ENCODE measurements around the gene VIPR1.
A peak's percentile ranks its signal among the peaks of the same experiment; 100 is the strongest.

Gene VIPR1, protein sequence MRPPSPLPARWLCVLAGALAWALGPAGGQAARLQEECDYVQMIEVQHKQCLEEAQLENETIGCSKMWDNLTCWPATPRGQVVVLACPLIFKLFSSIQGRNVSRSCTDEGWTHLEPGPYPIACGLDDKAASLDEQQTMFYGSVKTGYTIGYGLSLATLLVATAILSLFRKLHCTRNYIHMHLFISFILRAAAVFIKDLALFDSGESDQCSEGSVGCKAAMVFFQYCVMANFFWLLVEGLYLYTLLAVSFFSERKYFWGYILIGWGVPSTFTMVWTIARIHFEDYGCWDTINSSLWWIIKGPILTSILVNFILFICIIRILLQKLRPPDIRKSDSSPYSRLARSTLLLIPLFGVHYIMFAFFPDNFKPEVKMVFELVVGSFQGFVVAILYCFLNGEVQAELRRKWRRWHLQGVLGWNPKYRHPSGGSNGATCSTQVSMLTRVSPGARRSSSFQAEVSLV

DNA sequence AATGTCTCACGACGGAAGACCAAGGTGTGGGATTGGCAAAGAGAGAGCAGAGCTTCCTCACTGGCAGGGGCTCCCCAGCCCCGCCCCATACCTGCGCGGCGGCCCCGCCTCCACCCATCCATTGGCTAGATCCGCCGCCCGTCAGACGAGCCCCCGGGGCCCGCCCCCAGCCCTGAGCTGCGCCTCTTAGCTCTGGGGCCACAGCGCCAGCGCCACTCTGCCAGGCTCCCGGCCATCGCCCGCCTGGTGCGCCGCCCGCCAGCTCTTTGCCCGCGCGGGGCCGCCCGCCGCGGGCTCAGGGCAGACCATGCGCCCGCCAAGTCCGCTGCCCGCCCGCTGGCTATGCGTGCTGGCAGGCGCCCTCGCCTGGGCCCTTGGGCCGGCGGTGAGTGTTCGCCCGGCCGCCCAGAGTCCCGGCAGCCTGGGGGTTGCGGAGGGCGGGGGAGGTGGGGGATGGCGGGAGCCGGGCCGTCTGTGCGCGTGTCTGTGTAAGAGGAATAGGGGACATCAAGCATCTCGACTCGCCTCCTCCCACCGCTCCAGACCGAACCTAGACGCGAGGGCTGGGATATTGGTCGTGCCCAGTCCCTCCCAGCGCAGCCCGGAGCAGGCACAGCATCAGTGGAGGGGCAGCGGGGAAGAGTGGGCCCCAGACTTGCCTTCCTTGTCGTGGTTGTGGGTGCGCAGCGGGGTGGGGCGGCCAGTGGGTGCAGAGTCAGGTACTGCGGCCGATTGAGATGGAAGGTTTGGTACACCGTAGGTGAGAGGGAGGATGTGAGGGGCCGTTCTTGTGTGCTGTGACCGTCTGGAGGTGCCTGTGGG is at the start of gene VIPR1:
VIPR1 (plus strand) TSS at position 215 of the 822 bp plus-strand sequence; CDS start at position 308, 93 bp downstream.
- DNase-seq, result peak; percentile 42

GRCh38 chr3:42456211-42456610 is 46.2 kb upstream of the VIPR1 start:
- no peak for DNase-seq

GRCh38 chr3:42459151-42459550 is 43.3 kb upstream of the VIPR1 start:
- DNase-seq, result no peak

DNA sequence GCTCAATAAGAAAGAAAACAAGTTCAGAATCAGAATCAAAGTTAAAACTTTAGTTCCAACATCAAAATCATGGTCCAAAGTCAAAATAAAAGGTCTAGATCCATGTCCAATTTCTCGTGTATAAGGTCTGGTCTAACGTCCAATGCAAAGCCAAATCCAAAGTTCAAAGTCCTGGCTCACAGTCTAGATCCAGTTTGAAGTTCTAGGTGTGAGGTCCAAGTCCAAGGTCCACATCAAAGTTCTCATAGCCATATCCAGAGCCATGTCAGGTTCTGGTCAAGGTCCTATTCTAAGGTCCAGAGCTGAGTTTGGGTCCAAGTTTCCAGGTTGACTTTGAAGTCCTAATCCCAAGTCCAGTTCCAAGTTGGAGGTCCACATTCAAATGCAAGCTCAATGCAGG is 40.7 kb upstream of the VIPR1 start:
- no peak for DNase-seq

GRCh38 chr3:42463093-42463492 is 39.4 kb upstream of the VIPR1 start:
- DNase-seq, result no peak

DNA sequence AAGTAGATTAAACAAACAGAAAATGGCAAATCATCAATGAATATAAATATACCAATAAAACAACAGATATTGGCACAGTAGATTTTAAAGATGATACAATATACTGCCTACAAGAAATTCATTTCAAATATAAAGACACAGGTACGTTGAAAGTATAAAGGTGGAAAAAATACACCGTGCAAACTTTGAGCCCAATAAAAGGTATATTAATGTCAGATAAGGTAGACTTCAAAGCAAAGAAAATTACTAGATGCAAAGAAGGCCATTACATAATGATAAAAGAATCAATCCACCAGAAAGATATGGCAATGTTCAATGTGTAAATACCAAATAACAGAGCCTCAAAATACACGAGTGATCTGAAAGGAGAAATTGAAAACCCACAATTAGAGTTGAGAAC is 34.3 kb upstream of the VIPR1 start:
- DNase-seq, result no peak

GRCh38 chr3:42472555-42472954 is 29.9 kb upstream of the VIPR1 start:
- no peak for DNase-seq

DNA sequence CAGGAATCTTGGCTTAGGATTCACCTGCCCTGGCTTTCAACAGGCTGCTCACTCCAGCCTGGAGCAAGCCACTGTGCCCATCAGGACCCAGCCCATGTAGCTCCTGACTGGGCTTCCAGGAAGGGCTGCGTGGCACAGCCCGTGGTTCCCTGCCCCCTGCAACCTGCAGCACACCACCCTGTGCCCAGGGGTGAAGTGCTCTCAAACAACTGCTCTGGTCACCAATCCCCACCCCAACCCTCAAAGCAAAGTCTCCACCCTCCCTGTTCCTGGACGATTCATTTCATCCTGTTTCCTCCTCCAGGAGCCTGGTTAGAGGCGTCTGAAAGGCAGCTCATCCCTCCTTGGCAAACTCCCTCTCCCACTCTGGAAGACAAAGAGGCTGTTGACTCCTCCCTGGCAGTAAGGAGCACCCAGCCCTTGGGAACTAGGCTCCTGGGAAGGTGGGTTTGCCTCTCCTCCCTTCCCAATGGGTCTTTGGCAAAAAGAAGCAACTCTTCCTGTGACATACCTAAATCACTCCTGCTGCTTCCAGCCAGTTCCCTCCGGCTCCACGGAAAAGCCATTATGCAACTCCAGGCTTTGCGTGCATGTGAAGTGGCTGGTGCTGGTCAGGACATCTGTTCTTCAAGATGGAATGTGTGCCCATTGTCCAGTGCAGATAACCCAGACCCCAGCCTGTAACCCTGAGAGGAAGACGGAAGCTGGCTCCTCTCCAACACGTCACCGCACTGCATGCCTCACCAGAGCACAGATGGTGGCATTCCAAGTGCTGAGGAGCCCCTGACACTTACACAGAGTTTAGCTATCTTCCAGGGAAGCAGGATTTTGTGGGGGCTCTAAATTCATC is 29.1 kb upstream of the VIPR1 start:
- no peak for DNase-seq

DNA sequence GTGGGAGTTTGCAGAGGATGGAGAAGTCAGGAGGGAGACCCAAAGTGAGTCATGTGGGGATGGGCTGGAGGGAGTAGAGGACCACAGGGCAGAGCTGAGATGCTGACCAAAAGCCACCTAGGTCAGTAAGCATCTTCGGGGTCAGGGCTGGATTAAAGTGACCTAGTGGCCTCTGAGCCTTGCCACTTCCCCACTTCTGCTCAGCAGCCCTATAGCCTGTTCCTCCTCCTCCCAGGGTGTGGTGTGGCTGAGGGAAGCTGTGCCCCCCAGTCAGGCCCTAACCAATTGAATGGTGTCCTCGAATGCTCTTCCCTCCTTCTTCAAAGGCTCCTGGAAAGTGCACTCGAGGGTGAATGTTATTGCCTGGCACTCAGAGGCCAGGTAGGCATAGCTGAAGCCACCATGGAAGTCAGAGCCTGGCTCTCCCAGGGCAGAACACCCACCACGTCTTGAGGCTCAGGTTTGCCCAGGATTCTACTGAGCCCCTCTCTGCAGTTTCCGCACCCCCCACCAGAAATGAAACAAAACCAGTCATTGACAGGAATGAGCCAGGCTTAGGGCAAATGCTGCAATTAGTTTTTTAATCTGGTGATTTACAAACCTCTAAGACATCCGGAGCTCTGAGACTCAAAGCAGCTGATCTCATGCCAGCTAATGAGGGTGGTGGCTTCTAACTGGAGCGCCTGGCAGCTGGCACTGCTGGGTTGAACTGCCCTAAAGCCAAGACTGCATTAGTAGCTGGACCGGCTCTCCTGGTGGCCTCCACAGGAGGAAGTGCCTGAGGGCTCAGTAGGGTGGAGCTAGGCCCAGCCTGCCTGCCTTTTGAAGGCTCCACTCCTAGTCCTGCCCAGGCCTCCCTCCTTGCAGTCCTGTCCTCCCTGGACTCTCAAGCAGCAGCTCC is 26.0 kb upstream of the VIPR1 start:
- DNase-seq, result peak; percentile 30

DNA sequence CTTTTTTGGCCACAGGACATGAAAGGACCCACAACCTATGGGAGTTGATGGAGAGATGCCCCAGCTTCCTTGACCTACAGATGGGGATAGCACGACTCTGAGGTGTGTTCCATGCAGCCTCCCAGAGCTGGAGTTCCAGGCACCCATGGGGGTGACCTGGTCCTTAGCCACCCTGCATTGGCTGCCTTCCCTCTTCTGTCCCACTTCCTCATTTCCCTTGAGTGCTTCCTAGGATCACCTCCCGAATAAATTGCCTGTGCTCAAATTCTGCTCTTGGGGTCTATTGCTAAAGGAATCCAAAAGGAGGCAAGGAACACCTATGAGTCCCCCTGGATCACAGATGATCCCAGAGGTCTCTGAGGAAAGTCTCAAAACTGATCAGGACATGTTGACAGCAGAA is 24.7 kb upstream of the VIPR1 start:
- no peak for DNase-seq

GRCh38 chr3:42478830-42479229 is 23.6 kb upstream of the VIPR1 start:
- DNase-seq, result no peak

DNA sequence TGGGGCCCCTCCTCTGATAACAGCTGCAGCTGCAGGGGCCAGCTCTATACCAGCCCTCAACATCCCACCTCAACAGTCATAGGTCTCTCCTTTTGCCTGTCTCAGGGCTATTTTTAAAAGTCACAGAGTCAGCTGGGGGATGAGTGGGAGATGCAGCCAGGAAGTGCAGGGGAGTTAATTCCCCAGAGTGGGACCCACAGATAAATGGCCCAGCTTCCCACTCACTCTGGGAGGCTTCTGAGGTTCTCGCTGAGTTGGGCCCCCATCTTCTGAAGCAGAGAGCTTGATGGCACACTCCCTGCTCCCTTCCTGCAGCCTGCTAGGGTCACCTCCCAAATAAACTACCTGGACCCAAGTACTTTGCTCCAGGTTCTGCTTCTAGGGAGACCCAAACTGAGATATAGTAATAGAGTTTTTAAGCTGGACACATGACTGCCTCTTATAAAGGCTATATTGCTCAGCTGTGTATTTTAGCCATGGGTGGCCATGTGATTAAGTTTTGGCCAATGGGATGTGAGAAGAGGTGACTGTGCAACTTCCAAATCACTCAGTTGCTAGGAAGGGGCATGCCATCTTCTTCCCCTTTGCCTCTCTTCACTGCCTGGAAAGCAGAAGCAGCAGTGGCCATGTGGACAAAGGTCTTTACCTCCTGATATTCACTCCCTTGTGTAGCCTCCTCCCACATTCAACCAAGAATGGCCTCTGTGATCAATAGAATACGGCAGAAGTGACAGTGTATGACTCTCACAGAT is 15.5 kb upstream of the VIPR1 start:
- DNase-seq, result no peak

DNA sequence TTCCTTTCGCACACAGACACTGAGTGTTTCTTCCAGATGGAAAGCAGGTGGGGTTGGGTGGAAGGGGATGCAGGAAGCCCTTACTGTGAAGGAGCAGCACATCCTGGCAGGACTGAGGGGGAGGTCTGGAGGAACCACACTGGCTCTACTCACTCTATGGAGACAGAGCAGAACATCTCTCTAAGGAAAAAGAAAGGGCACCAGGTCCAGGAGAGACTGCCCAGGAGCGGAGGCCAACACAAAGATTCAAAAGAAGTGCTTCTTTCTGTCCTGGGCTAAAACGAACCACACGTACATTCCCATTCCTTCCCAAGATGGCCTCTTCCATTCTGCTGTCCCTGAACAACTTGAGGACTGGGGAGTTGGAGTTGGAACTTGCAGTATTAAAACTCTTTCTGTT is 13.8 kb upstream of the VIPR1 start:
- DNase-seq, result no peak

GRCh38 chr3:42489116-42489936 is 13.1 kb upstream of the VIPR1 start:
- no peak for DNase-seq

DNA sequence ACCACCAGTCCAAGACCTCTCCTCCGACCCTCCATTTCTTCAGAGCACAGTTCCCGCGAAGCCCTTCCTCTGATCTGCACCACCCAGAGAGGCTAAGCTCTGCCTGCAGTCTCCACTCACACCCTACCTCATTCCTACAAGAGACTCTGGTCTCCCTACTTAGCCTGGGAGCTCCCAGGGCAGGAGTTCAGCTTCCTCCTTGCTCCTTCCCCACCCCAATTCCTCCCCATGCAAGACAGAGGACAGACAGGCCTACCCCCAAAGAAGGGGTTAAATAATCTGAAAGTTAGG is 12.6 kb upstream of the VIPR1 start:
- DNase-seq, result no peak

DNA sequence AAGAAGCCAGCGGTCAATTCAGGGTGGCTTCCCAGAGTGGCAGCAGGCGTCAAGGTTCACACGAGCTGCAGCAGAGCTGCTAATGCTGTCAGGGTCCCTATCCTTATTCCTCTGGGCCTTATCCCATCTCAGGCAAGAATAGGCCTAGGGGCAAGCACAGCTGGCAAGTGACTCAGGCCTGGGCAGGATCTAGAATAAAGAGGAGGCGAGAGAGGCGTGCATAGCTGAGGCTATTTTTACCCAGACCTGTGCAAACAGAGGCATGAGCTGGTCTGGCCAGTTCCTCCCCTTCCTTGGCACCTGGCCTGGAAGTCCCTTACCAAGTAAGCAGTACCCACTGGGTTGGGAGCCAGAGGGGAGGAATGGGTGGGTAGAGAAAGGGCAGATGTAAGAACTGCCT is 12.2 kb upstream of the VIPR1 start:
- DNase-seq, result no peak

GRCh38 chr3:42491881-42492507 is 10.4 kb upstream of the VIPR1 start:
- DNase-seq, result no peak

DNA sequence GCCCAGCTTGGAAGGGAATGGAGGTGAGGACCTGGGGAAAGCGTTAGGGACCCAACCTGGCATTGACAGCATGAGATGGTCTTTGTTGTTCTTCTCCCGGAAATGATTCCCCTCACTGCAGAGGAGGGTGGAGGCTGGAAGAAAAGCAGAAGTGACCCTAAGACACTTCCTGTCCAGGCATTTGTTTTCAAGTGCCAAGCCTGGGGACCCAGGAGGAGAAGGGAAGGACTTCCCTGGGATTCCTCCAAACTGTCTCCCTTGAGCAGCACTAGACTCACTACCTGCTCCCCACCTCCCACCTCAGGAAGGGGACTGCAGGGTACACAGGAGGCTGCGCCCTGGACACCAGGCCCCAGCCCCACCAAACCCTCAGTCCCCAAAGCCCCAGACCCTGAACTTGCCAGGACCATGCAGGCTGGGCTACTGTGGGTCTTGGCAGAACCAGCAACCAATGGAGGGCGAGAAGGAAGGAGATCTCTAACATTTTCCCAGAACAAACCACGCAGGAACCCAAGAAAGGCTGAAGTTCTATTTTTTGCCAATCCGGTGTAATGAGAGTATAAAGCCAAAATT is 9.8 kb upstream of the VIPR1 start:
- no peak for DNase-seq

DNA sequence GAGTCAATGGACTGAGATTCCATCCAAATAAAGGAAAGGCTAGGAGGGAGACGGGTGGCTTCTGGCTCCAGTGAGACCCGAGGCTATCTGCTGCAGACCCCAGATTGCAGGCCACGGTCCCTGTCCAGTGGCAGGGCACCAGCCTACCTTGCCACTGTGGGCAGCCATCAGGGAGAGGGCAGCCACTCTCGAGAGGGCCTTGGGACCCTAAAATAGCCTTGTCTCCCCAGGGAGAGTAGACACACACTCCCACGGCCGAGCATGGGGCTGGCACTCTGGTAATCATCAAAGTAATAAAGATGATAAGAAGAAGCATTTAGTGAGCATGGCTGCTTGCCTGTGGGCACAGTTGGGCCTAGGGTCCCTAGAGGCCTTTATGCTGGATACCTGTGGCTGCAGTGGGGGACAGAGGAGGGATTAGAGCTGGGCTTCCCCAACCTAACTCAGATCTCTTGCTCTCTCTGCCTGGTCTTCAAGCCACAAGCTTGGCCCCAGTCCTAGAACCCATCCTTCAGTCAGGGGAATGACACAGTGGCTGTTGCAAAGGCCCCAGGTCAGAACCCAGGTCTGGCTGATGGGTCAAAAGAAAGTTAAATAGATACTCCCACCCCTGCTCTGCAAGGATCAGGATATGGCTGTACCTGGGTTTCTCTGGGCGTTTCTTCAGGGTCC is 9.2 kb upstream of the VIPR1 start:
- no peak for DNase-seq

All from DMS79 (cell line).